Activated CD4-positive, alpha-beta T cell treated with anti-CD3 and anti-CD28 coated beads, Interleukin-2, amount 50 U/mL, for 4 hours (primary cell): ENCODE measurements around the gene TIMM22.

Experiments used
- DNase-seq, 2 experiments: peaks; one replicate each; pipeline ENCODE4 v3.0.0-alpha.2; 2020

The TIMM22 gene

DNA sequence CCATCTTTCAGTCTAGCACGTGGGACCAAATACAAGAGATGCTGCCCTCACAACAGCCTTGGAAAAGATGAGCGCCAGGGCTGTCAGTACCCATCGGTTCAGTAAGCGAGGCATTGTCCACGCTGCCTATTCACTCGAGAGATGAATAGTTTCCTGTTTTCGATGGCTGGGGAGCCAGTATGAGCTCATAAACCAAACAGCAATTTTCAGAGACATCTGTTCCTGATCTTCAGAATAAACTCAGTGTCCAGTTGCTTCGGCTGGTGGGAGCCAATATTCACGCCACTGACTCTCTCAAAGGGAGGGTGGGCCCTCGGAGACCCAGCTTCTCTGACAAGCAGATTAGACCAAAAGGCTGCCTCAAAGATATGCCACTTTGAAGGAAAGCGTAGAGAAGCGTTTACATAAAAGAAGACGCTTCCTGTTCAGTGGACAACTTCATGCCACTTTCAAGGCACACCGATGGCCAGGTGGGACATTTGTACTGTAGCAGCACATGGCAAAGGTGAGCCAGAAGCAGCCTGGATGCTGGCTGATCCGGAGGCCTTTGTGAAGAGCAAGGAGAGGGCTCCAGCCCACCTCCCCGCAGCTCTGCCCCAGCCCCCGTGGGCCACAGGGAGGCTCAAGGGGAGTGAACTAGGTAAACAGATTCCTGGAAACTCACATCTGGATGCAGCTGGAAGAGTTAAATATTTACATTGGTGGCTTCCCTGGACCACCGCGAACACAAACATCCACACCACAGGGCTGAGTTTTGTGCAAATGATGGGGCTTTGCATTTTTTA, 6.0 kb downstream of the TIMM22 start:
- DNase-seq = no peak

DNA sequence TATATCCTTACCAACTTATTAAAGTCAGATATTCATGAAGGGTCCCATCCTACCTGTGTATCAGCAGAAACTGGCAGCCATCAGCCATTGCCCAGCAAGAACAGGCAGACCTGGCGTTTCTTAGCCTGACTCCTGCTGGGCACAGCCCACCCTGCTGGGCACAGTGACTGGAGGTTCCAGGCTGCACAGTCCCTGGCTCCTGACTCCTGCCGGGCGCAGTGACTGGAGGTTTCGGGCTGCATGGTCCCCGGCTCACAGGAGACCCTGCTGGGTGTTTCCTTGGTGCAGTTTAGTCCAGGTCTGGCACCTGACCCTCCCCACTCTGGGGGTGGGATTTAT, 6.7 kb downstream of the TIMM22 start:
- no peak for DNase-seq

DNA sequence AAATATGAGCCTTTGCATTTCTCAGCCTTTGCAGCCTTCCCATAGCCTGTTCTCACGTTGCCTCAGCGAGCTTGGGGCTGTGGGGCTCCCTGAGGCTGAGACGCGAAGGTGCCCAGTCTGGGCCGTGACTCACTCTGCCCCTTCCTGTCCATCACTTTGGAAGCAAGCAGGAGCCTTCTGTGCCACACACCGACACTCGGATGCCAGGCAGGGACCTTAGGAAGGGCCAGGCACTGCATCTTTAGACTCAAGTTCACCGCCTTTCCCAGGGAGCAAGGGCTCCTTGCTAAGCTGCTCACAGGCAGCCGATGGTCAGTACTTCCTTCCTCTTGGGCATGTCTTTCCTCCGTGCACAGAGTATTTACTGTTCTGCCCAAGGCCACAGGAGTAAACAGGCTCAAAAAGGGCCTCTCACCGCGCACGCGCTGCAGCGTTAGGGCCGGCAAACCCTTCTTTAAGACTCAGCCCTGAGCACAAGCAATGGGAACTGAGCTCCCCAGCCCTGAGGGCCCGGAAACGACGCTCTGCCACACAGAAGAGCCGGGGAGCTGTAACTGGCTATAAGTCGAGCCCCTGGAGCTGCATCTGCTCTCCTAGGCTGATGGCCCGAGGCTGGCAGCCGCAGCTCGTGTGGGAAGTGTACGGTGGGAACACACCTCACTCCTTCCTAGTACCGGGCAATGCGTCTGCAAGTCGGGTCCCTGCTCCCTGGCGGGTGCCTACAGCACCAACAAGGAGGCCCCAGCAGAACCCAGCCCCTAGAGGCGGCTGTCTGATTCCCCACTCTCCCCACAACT, 7.2 kb downstream of the TIMM22 start:
- no peak for DNase-seq

DNA sequence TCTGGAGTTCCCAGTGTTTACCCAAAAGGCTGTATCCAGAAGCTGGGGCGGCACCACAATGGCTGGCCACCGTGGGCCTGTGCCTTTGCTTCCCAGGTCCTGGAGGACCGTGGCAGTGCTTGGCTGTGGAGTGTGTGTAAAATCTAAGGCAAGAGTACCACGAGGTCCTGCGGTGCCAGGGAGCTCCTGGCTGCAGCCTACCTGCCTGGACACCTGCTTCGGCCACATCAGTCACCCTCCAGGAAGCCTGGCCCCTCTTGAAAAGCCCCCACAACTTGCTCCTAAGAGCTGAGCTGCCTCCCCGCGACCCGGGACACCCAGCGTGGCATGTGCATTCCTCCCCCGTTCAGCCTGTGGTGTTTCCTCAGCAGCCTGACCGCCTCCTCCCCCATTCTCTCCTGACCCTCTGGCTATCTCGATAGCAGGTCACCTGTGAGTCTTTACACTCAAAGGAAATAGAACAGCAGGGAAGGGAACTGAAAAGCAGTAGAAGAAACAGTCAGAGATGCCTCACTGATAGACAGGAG, 7.9 kb downstream of the TIMM22 start:
- DNase-seq = no peak

DNA sequence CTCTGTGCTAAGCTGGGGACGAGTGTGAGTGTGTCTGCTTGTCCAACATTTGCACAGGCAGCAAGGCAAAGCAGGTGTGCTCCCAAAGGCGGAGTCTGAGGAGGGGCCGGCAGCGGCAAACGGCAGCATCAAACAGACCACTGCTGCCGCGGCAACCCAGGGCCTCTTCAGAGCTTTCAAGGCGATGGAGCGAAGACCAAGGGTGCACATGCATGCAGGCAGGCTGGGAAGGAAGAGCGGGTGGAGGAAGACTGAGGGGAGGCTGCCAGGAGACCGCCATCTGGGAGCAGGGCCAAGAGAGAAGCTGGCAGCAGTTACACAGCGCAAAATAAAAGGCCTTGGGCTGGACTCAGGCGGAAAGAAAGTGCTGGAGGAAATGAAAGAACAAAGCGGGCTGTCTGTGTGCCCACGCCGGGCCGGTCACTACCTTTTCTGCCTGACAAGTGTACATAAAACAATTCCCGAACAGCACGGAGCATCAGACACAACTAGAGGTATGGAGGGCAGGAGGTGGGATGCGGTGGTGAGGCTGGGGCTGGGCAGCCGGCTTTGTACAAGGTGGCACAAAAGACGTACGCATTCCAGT, 8.5 kb downstream of the TIMM22 start:
- DNase-seq = no peak

DNA sequence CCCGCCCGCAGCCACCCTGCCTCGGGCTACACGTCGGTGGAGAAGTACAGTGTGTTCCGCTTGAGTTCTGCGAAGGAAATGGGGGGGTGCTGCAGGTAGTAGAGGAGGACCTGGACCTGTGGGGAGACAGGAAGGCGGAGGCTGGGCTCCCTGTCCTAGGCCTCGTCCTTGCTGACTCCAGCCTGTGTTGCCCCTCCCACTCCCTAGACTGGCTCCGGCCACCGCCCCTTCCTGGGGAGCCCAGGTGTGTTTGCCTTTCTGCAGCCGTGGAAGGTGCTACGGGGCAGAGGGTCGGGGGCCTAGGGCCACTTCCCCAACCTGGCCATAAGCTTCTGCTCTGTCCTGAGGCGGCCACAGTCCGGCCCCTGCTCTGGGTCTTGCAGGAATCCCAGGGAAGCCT, 9.1 kb downstream of the TIMM22 start:
- DNase-seq = no peak

DNA sequence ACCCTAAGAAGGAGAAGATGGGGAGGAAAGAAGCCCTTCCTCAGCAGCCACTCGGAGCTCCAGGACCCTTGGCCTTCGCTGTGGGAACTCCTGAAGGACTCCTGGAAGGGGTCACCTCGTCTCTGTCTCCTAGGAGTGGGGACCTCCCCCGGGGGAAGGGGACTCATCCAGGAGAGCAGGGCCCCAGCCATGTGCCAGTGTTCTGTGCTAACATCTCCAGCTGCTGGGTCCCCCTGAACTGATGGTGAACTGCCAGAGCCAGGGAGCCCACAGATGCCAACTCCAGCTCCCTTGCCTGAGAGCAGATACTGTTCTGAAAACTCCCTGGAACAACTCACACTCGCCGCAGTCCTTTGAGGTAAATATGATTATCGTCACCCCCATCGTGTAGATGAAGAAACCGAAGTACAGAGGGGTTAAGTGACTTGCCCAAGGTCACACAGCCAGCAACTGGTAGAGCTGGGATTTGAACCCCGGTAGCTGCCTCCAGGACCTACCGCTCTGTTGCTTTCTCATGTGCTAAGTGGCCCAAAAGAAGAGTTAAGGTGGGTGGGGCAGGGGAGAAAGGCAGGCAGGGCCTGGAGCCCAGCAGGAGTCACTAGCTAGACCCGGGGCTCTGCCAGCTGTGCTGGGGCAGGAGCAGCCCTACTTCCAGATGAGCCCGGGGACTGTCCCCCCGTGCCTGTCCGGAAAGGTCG, 10.5 kb downstream of the TIMM22 start:
- DNase-seq = no peak

DNA sequence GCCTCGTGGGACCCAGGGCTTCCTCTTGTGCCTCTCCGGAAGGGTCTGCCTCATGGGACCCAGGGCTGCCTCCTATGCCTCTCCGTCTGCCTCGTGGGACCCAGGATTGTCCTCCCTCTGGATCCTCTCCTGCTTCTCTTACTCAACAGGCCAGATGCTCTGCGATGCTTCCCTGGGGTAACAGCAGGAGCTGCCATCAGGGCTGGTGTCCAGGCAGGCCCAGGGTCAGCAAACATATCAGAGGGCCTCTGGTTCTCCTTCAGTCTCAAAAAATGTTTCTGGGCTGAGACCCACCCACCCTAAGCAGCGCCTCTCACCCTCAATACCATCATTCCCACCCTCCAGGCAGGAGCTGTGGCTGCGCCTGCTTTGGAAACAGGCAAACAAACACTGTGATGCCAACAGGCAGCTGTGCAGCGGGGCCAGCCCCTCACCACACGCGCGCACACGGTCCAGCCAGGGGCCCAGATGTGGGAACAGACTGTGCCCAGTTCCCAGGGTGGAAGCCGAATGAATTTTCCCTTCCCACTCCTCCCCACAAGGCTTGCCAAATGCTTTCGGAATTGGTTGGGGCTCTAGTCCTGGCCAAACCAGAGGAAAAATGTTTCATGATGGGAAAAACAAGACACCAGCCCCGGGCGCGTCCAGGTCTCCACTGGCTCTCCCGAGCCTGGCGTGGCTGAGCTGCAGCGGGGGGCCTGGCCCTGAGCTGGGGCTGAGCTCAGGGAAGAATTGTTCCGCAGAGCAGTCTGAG, 11.3 kb downstream of the TIMM22 start:
- no peak for DNase-seq

DNA sequence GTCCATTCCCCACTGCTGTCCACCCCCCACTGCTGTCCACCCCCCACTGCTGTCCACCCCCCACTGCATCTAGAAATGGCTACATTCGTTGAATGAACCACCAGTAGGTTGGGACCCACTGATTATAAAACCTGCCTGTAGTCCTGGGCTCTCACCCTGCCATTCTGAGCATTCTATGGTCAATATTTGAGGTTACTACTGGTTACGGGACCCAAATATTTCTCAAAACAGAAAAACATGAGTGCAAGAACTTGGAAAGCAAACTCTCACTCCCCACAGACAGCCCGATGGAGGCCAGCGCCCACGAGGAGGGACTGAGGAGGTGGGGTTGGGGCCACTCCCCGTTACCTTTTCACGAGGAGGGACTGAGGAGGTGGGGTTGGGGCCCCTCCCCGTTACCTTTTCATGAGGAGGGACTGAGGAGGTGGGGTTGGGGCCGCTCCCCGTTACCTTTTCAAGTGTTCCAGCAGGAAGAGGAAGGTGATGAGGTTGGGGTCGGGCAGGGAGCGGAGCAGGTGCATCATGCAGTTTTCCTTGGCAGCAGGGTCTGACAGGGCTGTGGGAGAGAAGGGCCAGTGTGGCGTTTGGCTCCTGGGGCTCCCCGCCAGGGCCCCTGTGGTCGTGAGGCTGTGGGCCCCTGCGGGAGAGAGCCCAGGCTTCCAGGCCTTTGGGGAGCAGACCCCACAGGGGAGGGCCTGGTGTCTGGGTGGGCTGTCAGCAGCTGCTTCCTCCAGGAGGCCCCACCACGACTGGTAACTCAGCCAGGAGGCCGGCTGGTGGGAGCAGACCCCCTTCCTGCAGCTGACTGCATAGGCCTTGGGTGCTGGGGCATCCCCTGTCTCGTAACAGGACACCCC, 12.5 kb downstream of the TIMM22 start:
- no peak for DNase-seq

DNA sequence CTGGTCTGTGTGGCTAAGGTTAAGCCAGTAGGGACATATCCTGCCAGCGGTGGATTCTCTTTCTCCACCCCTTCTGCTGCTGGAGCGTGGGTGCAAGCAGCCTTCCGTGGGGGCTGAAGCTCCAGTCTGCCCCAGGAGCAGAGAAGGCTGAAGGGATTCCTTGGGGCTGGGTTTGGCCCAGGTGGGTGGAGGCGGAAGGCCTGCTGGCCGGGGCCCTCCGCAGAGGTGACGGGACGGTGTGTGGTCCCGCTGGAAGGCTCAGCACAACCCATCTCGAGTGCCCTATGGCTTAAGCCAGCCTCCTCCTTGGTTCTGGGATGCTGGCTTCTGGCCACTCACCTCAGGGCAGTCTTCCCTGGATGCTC, 13.1 kb downstream of the TIMM22 start:
- no peak for DNase-seq

DNA sequence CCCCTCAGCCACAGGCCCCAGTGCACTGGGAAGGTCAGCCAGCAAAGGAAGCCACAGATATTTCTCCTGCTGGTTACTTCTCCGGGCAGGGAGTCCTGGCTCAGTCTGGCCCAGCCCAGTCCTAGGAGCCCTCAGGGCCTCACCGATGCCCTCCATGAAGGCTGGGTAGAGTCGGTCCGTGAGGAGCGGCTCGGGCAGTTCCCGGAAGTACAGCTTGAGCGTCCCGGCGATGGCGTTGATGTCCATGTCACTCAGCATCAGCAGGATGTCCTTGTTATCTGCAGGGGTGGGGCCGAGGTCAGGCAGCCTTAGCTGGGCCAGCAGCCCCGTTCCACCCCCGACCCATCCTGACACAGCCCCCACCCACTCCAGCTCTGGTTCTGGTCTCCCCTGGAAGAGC, 13.7 kb downstream of the TIMM22 start:
- DNase-seq = no peak

DNA sequence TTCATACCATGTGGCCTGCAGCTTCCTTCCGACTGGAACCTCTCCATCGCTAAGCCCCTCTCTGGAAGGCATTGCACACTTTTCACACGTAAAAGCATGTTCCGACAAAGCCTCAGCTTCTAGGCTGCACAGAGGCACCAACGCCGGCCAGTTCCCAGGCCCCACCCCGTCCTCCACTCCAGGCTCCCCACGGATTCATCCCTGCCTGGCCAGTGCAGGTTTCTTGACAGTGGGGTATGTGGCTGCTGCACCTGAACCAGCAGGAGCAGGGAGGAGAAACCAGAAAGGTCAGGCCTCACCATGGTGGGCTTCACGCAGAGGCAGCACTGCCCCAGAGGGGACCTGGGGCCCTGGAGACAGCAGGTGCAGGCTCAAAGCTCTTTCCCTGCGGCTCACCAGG, 14.2 kb downstream of the TIMM22 start:
- no peak for DNase-seq

DNA sequence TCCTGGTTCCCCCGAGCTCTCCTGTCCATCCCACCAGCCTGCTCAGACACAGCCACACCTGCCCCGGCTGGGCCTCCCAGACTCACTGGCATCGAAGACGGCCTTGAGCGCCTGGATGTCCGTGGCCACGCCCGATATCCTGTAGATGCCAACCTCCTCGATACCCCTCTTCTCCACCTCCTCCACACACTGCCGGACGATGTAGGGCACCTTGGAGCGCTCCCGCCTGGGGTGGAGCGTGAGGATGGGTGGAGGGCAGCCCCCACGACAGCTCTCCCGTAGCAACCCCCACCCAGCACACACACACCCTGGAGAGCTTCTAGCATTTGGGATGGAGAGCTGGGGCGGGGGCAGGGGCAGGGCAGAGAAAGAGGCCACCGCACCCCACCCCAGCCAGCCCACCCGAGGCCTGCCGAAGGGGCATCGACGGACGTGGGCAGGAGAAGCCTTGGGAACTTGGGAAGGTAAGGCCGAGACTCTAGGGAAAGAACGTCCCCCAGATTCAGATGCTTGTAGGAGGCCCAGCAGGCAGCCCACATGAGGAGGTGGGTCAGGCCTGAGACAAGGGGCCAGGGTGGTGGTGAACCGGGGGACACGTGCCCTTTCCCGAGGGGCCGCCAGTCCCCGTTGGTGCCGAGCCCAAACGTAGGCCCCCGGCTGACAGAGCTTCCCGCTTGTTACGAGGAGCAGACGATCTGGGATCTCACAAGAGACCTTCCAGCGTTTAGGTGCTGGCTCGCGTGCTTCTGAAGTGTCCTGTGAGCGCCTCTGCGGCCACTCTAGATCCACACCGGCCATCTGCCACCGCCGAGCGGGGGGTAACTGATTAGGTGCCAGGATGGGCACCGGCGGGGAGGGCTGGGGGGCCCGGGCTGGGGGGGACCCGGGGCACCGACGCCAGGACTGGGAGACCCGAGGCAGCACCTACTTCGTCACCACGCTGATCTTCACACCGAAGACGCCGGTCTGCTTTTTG, 15.1 kb downstream of the TIMM22 start:
- DNase-seq = no peak

DNA sequence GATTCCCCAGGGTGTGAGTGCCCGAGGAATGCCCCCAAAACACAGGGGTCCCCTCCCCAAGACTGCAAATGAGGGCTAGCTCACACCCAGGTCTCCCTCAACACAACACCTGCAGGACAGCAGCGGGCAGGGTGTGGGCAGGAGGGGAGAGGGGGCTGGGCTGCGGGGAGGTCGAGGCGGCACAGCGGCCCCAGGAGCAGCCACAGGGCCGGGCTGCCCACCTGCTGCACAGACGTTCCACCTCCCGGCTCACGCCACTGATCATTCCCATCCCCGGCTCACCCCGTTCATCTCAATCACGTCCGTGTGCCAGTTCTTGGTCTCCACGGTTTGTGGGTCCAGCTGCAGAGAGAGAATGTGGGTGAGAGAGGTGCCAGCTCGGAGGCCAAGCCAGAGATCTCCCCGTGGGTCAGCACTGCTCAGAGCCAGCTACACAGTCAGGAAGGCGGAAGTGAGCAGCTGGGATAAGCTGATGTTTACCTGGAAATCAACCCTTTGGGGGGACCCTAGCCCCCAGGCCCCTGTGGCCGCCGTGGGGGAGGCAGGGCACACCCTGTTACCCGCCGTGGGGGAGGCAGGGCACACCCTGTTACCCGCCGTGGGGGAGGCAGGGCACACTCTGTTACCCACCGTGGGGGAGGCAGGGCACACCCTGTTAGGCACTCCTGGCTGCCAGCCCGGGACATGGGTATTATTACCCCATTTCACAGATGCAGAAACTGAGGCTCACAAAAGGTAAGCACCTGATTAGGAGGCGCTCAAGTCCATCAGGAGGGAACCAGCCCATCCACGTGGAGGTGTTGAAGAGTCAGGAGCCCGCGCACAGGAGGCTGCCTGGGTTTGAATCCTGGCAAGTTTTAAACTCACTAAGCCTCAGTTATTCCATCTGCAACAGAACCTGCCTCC, 16.1 kb downstream of the TIMM22 start:
- no peak for DNase-seq

DNA sequence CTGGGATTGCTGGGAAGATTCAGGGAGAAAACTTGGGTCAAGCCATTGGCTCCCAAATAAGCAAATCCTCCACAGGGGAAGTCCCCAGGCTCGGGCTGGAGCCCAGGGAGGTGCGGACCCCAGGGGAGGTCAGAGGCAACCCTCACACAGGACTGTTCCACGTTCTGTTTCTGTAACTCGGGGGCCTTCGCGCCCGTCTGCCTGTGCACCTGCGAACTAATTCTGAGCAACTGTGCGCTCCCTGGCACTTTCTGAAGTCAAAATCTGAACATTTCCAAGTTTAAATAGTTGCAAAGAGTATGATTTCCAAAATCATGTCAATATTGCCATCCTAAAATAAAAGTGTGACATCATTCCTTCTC, 16.8 kb downstream of the TIMM22 start:
- no peak for DNase-seq

DNA sequence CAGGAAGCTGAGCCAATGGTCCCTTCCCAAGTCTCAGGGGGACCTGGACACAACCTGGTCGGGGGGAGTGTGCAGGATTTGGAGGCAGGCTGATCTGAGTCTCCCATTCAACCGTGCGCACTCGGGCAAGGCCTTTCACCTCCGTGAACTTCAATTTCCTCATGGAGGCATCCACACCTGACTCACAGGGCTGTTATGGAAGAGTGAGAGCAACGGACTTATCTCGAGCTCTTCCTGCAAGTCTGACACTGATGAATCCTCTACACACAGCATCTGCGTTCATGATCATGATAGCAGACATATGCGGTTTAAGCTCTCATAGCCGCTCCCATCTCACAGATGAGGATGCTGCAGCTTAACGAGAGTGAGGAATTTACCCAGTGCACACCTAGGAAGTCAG, 21.6 kb downstream of the TIMM22 start:
- no peak for DNase-seq

DNA sequence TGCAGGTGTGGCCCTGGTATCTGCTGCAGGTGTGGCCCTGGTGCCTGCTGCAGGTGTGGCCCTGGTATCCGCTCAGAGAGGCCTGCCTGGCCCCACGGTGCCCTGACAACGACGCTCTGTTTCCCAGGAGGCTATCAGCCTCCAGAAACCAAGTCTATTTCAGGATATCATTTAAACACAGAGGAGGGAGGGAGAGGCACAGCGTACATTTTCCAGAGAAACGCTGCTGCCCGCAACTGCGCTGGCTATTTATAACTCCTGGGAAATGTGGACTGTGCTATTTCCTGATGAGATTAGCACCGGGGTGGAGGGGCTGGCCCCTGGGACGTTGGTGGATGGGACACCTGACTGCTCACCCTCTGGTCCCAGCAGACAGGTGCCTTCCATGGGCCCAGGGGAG, 22.5 kb downstream of the TIMM22 start:
- no peak for DNase-seq

DNA sequence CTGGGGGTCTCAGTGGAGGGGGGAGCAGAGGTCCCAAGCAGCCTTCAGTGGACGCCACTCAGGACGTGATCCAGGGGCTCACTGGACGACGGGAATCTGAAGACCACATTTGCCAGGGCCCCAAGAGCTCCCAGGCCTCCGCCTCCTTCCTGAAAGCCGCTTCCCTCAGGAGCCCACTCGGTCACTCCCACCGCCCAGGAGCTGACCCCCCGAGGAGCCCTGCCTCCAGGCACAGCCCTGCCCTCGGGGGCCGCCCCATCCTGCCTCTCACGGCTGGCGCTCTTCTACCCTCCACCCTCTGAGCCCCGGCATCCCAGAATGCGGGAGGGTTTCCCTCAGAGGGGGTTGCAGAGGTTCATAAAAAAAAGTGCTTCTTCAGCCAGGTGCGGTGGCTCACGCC, 24.2 kb downstream of the TIMM22 start:
- no peak for DNase-seq

DNA sequence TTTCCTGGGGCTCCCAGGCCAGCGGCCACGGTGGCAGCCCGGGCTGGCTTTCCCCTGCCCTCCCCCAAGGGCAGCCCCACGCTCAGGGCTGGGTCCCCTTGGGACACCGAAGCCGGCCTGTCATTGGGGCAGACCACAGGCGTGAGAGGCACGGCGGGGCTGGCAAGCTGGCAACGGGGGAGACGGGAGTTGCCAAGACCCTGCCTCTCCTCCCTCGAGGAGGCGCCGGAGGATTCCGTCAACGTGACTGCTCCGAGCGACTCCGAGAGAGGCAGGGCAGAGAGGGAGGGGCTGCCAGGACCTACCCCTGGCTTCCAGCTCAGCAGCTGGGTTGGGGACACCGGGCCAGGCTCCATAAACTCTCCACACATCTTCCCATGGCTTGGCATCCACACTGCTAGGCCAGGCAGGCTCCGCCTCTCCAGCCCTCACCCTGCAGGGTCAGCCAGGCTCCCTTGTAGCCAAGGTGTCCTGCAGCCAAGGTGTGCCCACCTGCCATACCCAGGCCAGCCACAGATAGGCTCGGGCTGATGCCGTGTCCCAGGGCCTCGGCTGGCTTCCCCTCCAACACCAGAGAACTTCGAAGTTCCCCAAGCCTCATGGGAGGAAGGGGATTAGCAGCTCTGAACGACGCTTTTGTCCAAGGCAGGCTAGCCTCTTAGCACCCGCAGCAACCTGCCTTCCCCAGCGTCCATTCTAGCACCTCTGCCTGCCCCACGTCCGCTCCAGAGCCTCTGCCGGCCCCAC, 25.5 kb downstream of the TIMM22 start:
- no peak for DNase-seq
